Activated naive CD8-positive, alpha-beta T cell treated with anti-CD3 and anti-CD28 coated beads, Interleukin-2, amount 10 ng/mL, durations not matched to agents 7 days and 5 days (primary cell): ENCODE results near the gene NAT9. TPM values are rescaled to one million over a fixed set of nuclear protein-coding genes. Genes with fewer than 3 reads are reported as not detected.

Experiments used
- ATAC-seq: fragments of 150-1000 bp; cut with Tn5 transposase; one replicate; pipeline ENCODE4 v1.10.0; 2021; ENCODE audit warnings: low read depth, moderate library complexity
- POLR2A ChIA-PET: fragments of 350-600 bp; sonication (Branson Sonifier 250); formaldehyde crosslinking; loops from one replicate; lab custom pipeline; 2021; ENCODE audit warnings: antibody characterized with exemption; lab: Charles Lee
- DNase-seq: peaks from one replicate; pipeline ENCODE4 v3.0.0; 2021
- H3K27ac Mint-ChIP-seq: one replicate; pipeline ENCODE4 v1.8.0; 2022; ENCODE audit warnings: mild to moderate bottlenecking, mixed read lengths
- H3K27me3 Mint-ChIP-seq: one replicate; pipeline ENCODE4 v1.8.0; 2022; ENCODE audit warnings: mild to moderate bottlenecking, moderate library complexity, mixed read lengths
- H3K36me3 Mint-ChIP-seq: one replicate; pipeline ENCODE4 v1.8.0; 2021; ENCODE audit warnings: mild to moderate bottlenecking, mixed read lengths
- H3K4me1 Mint-ChIP-seq: one replicate; pipeline ENCODE4 v1.8.0; 2021; ENCODE audit warnings: mixed read lengths
- H3K4me3 Mint-ChIP-seq: one replicate; pipeline ENCODE4 v1.8.0; 2022; ENCODE audit warnings: mild to moderate bottlenecking, moderate library complexity, mixed read lengths
- H3K9me3 Mint-ChIP-seq: one replicate; pipeline ENCODE4 v1.8.0; 2021; ENCODE audit warnings: mixed read lengths
- total RNA-seq, 2 experiments: library from RNA; stranded (reverse); gene quantifications; one replicate each; pipeline ENCODE4 v1.2.3, GENCODE V29; 2021

Gene NAT9
- total RNA-seq: 10 to 100 TPM; 37.6 to 42.1 TPM

- H3K4me3 Mint-ChIP-seq: peak within 1 kb of the TSS; percentile 99
- no peaks in the 10 kb centered on the region for H3K27me3 Mint-ChIP-seq
- H3K4me1 Mint-ChIP-seq: peaks cover 53% of the 10 kb centered on the region
- POLR2A ChIA-PET: interaction anchor here (0.6 to 5.5 kb wide), 14 partner anchors 10 to 237 kb away, joined by 3 to 38 read pairs (median 4); partner anchors contain the start of genes FDXR, MRPL58 and RAB37
- H3K36me3 Mint-ChIP-seq: peaks cover 8% of the 10 kb centered on the region
- ATAC-seq (peak; percentile 77), DNase-seq (peak; percentile 100)
- H3K27ac Mint-ChIP-seq: peak within 1 kb of the TSS; percentile 94
- H3K9me3 Mint-ChIP-seq: no peaks in the 10 kb centered on the region
Observed at GRCh38 chr17:74776044-74776962, at the start of gene NAT9. NAT9 (minus strand) TSS chr17:74776345; CDS start chr17:74775698, 647 bp downstream.

DNA sequence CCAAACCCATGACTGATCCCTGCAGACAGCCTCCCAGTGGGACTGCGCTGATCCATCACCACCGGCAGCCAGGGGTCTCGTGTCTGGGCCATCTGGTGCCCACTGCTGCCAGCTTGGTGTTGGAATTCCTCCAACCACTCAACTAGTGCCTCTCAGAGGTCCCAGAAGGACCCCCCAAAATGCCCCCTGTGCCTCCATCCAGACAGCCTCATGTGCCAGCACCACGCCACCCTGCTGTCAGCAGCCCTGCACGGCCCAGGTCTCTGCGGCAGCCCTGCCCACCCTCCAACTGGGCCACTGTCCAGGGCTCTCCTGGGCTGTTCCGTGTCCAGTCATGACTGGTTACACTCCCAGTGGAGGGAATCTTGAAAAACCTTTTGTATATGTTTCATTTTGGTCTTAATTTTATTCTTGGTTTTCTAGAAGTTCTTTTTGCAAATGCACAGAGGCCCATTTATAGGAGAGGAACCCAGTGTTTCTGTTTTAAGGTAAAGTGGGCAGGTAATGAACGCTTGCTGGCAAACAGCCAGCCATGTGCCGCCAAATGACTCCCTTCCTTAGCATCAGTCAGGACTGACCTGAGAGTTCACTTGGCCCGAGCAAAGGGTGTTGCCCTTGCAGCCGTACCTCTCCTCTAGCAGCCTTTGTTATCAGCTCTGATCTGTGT is 48.9 kb upstream of the NAT9 start:
- ATAC-seq: no peak
- Mint-ChIP-seq H3K36me3 (no peaks in the 10 kb centered on the region), H3K27me3 (no peaks in the 10 kb centered on the region), H3K27ac (no peak overlapping the region), H3K4me3 (no peak overlapping the region), H3K9me3 (no peaks in the 10 kb centered on the region), H3K4me1 (no peaks in the 10 kb centered on the region)
- no peak for DNase-seq
- POLR2A ChIA-PET: interaction anchor here (0.5 kb wide), 1 partner anchor 37 kb away, joined by 3 read pairs; no protein-coding TSS in a partner anchor

DNA sequence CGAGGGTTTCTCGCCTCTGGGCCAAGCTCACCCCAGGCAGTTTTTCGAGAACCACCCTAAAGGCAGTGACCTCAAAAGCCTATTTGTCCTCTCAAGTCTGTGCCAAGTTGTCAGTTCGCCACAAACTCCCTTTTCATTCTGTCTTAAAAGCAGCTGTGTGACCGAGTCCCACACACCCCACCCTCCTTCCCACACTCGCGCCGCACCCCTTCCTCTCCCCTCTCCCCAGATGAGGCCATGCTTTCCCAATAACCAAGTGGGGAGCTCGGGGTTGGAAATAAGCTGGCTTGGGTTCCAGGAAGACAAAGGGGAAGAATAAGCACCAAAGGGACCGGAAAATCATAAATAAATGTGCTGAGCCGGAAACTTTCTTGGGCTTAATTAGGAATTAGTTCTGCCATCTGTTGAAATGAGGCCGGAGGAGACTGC is 46.8 kb upstream of the NAT9 start:
- Mint-ChIP-seq H3K4me1 (no peaks in the 10 kb centered on the region), H3K36me3 (no peaks in the 10 kb centered on the region), H3K27me3 (no peaks in the 10 kb centered on the region), H3K9me3 (no peaks in the 10 kb centered on the region), H3K27ac (no peak overlapping the region), H3K4me3 (no peak overlapping the region)
- ATAC-seq: no peak
- DNase-seq: no peak
- POLR2A ChIA-PET: no interaction called here

DNA sequence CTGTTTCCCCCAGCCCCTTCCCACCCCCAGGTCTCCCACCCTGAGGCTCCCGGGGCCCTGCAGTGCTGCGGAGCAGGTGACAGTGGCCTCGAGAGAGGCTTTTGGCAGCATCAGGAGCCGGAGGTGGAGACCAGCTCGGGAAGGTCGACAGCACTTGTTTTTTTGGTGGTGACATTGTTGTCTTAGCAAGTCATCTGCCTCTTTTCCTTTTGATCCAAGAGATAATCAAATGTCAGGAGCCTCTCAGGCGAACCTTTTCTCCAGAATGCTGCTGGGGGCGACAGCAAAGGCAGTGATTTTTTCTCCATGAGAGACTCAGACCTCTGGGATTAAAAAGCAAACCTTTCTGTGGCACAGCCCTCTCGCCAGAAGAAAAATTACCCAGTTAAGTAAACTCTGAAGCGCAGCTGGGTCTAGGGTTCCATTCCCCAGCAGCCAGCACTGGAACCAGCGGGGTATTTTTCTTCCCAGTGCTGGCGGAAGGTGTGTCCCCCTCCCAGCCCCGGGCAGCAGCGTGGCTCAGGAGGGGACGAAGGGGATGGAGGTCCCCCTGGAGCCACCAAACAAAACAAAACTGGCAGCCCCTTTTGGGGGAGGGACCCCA is 46.3 kb upstream of the NAT9 start:
- no peak for ATAC-seq
- H3K4me3 Mint-ChIP-seq: no peak overlapping the region
- H3K4me1 Mint-ChIP-seq: no peaks in the 10 kb centered on the region
- no peaks in the 10 kb centered on the region for H3K36me3 Mint-ChIP-seq
- no peaks in the 10 kb centered on the region for H3K27me3 Mint-ChIP-seq
- H3K27ac Mint-ChIP-seq: no peak overlapping the region
- POLR2A ChIA-PET: no interaction called here
- no peak for DNase-seq
- H3K9me3 Mint-ChIP-seq: no peaks in the 10 kb centered on the region

GRCh38 chr17:74821655-74822334 is 45.6 kb upstream of the NAT9 start:
- no peak overlapping the region for H3K4me3 Mint-ChIP-seq
- POLR2A ChIA-PET: no interaction called here
- DNase-seq: no peak
- H3K27me3 Mint-ChIP-seq: no peaks in the 10 kb centered on the region
- no peaks in the 10 kb centered on the region for H3K4me1 Mint-ChIP-seq
- H3K27ac Mint-ChIP-seq: no peak overlapping the region
- no peaks in the 10 kb centered on the region for H3K36me3 Mint-ChIP-seq
- no peaks in the 10 kb centered on the region for H3K9me3 Mint-ChIP-seq
- no peak for ATAC-seq

- Mint-ChIP-seq H3K36me3 (no peaks in the 10 kb centered on the region), H3K9me3 (no peaks in the 10 kb centered on the region), H3K4me3 (no peak overlapping the region), H3K4me1 (peaks cover 2% of the 10 kb centered on the region), H3K27ac (no peak overlapping the region), H3K27me3 (no peaks in the 10 kb centered on the region)
- ATAC-seq (no peak), DNase-seq (no peak)
- POLR2A ChIA-PET: no interaction called here
Observed at GRCh38 chr17:74819801-74820436, 43.8 kb upstream of the NAT9 start.

DNA sequence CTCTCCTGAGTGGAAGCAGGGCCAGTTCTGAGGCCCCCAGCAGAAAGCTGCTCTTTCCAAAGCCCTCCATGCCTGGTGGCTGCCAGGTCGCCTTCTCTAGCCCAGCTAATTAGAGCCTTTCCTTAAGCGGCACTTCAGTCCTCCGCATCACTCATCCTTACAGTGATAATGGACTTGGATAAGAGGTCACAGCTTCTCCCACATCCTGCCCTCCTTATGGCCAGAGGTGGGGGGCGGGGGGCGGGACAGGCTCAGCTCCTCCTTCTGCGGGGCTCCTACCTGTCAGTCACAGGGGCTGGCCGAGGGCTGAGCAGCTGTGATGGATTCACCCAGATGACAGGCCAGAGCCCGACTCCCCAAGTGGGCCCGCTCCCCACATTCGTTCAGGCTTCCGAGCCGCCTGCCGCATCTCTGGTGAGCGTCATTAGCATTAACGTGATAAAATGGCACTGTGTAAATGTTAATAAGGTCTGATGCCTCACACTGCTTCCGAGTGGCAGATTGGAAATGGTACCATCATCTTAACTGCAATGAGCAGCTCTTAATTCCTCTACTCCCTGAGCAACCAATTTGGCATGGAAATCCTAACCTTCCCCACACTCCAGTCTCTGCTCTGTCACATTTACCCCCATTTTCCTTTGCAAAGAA is 42.3 kb upstream of the NAT9 start:
- no peak overlapping the region for H3K27ac Mint-ChIP-seq
- POLR2A ChIA-PET: no interaction called here
- H3K27me3 Mint-ChIP-seq: no peaks in the 10 kb centered on the region
- H3K4me3 Mint-ChIP-seq: no peak overlapping the region
- no peaks in the 10 kb centered on the region for H3K9me3 Mint-ChIP-seq
- H3K4me1 Mint-ChIP-seq: peaks cover 2% of the 10 kb centered on the region
- no peak for ATAC-seq
- DNase-seq: no peak
- no peaks in the 10 kb centered on the region for H3K36me3 Mint-ChIP-seq

DNA sequence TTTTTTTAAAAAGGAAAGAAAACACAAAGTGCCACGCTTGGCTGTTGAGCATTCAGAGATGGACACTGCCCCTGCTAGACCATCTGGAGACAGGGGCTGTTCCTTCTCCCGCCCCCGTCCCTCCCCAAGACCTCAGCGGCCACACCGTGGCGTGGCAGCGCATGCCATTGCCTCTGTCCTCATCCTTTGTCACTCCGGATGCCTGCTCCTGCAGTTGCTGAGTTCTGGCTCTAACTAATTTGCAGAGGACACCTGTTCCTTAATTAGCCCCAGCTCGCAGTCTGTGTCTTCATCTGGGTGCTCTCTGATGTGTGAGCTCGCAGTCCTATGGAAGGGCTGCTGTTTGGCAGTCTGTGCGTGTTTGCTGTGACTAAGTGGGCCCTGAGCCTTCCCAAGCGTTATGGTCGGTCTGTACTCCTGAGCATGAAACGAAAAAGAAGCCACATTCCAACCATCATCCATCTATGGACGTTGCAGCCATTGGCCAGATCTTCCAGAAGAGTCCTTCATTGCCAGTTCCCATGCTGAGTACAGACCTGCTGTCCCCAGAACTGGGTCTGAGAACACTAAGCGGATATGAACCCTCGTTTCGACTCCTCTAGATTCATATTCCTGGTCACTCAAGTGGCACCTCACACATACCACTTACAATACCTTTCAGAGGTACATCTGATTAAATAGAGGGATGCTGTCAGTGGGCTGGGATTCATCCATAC is 40.9 kb upstream of the NAT9 start:
- POLR2A ChIA-PET: no interaction called here
- Mint-ChIP-seq H3K27ac (no peak overlapping the region), H3K36me3 (no peaks in the 10 kb centered on the region), H3K9me3 (no peaks in the 10 kb centered on the region), H3K4me1 (peaks cover 2% of the 10 kb centered on the region), H3K27me3 (no peaks in the 10 kb centered on the region), H3K4me3 (no peak overlapping the region)
- ATAC-seq (no peak), DNase-seq (no peak)

DNA sequence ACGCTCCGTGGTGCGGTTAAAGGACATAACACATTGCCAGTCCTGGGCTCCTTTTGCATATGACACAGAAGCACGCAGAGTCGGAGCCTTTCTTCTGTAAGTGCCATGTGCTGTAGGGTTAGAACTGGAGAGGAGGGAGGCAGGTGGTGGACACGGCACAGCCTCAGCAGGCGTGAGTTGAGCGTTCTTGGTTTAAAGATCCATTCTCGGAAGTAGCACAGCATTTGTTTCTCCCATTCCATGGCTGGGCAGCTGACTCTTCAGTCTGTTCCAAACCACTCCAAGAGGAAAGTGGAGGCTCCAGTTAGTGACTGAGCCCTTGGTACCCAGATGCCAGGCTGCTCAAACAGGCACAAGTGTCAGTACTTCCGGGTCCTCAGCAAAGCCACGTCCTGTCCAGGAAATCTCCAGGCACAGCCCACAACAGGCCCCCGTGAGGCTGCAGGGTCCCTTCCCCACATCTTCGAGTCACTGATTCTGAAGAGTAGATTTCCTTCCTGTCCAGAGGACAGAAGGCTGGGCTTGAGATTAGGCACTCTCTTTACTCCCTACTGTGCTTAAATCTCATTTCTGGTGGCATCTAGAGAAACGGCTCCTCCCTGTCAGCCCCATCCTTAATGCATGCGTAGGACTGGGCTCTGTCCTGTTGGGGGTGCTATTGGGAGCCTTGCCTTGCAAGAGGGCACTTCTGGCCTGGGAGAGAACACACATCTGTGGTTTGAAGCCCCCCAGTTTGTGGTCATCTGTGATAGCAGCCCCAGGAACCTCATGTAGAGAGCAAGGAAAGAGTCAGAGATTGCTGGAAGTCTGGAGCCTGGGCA is 39.6 kb upstream of the NAT9 start:
- Mint-ChIP-seq H3K9me3 (no peaks in the 10 kb centered on the region), H3K27ac (no peak overlapping the region), H3K36me3 (no peaks in the 10 kb centered on the region), H3K4me3 (no peak overlapping the region), H3K27me3 (no peaks in the 10 kb centered on the region), H3K4me1 (peaks cover 2% of the 10 kb centered on the region)
- POLR2A ChIA-PET: no interaction called here
- ATAC-seq (no peak), DNase-seq (no peak)

- peaks cover 2% of the 10 kb centered on the region for H3K4me1 Mint-ChIP-seq
- H3K36me3 Mint-ChIP-seq: peaks cover under 1% of the 10 kb centered on the region
- H3K27me3 Mint-ChIP-seq: no peaks in the 10 kb centered on the region
- no peak for DNase-seq
- no peaks in the 10 kb centered on the region for H3K9me3 Mint-ChIP-seq
- ATAC-seq: no peak
- H3K27ac Mint-ChIP-seq: no peak overlapping the region
- POLR2A ChIA-PET: no interaction called here
- H3K4me3 Mint-ChIP-seq: no peak overlapping the region
Observed at GRCh38 chr17:74815067-74815466, 38.9 kb upstream of the NAT9 start.

- no peak for DNase-seq
- Mint-ChIP-seq H3K27me3 (no peaks in the 10 kb centered on the region), H3K36me3 (peaks cover 1% of the 10 kb centered on the region), H3K9me3 (no peaks in the 10 kb centered on the region), H3K27ac (no peak overlapping the region), H3K4me1 (peaks cover 2% of the 10 kb centered on the region), H3K4me3 (no peak overlapping the region)
- POLR2A ChIA-PET: no interaction called here
- no peak for ATAC-seq
Observed at GRCh38 chr17:74814453-74814852, 38.3 kb upstream of the NAT9 start.
